Fibroblast of skin of right biceps (primary cell): ENCODE results near the gene CHAF1A.

ENCODE experiments used
- DNase-seq: peaks from one replicate; pipeline ENCODE4 v3.0.0-alpha.2; 2013

The CHAF1A gene

DNA sequence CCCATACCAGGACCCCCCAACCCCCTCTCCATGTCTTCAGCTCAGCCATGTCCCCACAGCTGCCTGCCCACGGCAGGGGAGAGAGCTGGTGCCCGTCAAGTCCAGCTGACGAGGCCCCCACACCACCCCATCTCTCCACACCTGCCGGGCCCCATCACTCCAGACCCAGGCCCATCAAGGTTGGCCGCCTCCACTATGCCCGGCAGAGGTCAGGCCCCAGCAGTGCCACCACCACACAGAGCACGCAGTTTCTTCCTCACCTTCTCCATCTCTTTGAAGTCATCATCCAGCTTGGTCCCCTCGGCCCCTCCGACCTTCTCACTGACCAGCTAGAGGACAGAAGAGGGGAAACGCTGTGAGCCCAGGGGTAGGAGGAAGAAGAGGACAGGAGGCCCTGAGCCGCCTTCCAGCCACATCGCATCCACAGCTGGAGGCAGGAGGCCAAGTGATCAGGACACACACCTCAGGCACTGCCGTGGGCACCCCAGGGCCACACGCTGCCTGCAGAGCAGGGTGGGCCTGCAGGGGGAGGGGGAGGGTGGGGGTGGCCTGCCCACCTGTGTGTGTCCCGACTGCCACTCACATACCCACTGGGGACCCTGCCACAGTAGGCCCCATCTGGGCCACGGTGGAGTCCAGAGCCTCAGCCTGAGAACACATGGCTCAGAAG lies 35.6 kb upstream of the CHAF1A start:
- DNase-seq = no peak

DNA sequence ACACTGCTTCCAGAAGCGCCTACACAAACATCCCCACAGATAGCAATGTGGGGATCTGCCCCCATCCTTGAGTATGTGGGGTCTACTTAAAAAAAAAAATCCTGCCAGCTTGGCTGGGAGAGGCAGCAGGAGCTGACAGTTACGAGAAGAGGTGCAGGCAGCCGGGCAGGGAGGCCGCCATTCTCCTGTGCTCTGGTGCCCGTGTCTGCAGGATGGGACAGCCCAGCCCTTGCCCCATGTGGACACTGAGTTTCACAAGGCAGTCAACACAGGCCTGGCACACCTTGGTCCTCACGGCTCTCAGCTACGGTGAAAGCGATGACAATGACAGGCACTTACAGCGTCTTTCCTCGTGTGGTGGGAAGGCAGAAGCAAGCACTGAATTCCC lies 35.1 kb upstream of the CHAF1A start:
- DNase-seq = no peak

DNA sequence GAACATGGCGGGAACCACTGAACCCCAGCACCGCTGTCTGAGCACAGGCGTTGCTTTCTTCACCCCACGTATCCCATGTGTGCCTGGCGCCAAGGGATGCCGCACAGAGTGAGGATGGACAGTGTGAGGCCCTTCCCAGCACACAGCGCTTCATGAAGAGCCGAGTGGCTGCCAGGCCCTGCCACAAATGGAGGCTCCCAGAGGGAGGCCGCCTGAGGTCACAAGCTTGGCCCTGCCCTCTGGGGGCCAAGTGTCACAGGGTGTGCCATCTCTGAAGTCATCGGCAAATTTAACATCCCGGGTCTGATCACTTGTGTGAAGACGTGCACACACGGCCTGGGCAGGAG lies 34.7 kb upstream of the CHAF1A start:
- no peak for DNase-seq

- no peak for DNase-seq
Measured at GRCh38 chr19:4368128-4368820, 34.2 kb upstream of the CHAF1A start.

GRCh38 chr19:4369109-4369887 lies 33.1 kb upstream of the CHAF1A start:
- no peak for DNase-seq

DNA sequence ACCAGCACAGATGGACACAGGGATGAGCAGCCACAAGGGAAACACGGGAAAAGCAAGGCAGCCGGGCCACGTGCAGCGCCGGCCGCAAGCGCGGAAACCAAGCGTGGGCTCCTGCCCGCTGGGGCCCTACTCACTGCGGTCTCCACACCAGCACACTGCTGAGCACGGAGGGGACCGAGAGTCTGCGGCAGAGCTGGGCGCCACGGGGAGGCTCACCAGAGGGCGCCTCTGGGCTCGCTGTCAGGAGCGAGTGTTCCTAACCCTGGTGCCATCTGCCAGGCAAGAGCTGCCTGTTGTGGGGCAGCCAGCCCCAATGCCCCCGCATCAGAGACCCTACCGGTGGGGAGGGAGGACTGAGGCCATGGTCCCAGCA lies 32.6 kb upstream of the CHAF1A start:
- DNase-seq = peak; percentile 41

DNA sequence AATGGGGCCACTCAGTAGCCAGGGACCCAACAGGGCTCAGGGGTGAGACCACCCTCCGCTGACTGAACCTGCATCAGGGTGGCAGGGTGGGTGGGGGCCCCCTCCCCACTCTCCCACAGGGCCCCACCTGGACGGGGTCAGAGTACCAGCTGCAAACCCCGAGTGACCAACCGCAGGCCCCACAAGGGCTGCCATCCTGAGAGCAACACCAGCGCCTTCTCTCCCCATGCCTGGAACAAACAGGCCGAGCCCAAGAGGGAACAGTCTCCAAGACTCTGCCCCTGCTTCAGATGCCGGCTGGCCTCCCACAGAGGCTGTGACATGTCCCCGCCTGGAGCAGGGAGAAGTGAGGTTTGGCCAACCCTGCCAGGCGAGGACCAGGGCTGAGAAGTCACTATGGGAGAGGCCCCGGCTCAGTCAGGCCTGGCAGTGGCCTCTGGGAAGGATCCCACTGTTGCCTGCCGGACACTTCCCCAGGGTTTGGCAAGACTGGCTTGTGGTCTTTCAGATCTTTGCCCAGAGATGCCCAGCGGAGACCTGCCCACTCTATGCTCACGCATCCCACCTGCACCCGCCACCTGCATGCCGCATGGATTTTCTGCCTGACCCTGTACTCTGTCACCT lies 31.9 kb upstream of the CHAF1A start:
- no peak for DNase-seq

DNA sequence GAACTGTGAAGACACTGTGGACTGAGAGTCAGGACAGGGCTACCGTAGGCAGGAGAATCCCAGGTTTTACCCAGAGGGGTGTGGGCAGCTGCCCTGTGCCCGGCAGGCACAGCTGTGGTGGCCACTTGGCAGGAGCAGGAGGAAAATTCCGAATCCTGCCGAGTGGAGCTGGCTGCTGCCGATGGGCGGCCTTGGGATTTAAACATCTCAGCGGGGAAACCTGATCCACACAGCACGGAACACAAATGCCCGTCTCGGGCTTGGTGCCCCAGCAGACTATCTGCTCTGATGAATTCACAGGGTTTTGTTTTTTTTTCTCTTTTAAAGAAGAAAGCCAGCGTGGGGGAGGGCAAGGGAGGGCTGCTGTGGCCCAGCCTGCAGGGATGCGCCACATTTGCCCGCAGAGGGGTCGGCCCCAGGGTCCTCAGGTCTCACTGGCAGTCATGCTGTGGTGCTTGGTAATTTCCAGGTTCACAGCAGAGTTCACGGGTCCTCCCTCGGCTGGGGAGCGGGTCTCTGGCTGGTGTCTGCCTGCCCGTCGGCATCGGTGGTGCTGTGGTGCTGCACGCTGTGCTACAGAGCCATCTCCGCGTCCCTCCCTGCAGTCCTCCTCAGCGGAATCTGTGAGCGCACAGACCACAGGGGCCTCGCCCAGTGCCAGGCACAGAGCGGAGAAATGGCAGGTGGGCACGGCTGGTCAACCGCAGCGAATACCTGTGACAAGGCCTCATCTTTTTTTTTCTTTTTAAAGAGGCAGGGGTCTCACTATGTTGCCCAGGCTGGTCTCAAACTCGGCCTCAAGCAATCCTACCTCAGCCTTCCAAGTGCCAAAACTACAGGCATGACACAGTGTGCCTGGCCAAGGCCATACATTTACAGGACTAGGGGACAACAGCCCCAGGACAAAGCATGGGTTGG lies 30.9 kb upstream of the CHAF1A start:
- DNase-seq = no peak

DNA sequence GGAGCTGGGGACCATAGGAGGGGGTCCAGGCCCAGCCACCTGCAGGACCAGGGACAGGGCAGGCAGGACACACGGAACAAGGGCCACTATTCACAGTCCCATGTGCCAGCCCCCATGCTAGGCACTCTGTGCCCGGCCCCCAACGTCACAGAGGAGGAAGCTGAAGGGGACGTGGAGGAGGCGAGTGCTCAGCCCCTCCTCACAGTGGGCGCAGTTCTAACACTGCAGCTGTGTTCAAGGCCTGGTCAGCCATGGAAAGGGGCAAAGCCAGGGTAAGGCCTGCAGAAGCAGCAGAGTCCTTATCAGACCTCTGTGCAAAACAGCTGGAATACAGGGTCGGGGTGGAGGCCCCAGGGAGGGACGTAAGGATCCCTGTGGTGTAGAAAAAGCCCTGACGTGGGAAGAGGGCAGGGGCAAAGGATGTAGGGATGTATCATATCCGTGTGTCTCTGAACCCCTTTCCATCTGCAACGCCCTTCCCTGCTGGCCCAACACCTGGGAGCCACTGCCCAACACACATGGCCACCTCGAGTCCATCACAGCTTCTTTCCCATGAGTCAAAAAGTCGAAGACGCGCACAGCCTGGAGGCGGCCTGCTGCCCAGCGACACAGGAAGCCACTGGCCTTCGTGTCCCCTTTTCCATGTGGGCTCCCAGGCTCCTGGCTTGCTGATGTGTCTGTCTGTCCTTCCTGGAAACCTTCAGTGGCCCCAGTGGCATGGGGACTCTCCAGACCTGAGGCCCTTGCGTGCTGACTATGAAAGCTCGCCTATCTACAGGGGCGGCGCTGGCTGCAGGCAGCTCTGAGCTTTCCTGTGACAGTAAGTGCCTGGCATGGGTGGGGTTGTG lies 30.1 kb upstream of the CHAF1A start:
- DNase-seq = no peak

DNA sequence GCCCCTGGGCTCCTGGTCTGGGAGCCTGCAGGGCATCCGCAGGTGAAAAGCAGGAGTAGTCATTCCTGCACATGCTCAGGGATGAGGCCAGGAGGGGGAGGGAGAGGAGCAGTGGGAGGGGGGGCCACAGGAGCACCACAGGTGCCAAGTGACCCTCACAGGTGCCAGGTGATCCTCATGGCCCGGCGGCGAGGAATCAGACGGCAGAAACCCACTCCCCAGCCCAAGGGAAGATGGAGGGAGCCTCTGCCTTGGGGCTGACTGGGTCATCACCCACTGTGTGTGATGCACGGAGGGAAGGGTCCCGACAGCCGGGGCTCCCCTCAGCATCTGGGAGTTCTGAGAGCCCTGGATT lies 29.4 kb upstream of the CHAF1A start:
- DNase-seq = no peak

GRCh38 chr19:4373601-4374497 lies 28.6 kb upstream of the CHAF1A start:
- DNase-seq = peak; percentile 62

GRCh38 chr19:4374498-4375163 lies 27.8 kb upstream of the CHAF1A start:
- peak; percentile 86 for DNase-seq

DNA sequence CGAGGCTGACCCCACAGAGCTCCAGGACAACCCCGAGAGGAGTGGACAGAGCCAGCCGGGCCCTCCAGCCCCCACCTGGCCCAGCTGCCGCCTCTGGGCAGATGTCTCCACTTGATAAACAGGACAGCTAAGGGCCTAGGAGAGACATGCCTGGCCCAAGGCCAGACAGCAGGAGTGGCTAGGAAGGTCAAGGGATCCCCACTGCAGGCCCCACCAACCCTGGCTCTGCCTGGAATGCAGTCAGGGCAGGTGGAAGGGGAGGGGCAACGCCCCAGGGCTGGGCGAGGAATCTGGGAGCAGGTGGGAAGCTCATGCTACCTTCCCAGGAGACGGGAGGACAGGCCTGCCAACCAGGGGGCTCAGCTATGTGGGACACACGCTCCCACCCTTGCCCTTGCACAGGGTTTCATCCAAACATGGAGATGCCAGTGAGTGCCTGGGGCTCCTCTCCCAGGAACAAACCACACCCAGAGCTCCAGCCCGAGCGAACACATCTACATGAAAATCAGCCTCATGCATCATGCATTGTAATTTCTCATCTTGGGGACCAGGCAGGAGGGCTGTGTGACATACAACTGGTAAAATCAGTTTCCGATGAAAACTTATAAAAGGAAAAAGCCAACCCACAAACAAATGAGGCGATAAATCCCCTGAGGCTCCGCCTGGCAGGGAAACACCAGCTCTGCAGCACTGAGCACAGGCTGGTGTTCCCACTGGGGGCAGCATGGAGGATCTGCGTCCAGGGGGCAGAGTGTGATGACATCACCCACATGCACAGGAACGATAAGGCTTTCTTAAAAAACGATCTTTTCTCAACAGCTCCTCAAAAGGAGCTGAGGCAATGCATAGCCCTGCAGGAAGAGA lies 27.0 kb upstream of the CHAF1A start:
- DNase-seq = peak; percentile 78

GRCh38 chr19:4376028-4376670 lies 26.3 kb upstream of the CHAF1A start:
- DNase-seq = no peak

DNA sequence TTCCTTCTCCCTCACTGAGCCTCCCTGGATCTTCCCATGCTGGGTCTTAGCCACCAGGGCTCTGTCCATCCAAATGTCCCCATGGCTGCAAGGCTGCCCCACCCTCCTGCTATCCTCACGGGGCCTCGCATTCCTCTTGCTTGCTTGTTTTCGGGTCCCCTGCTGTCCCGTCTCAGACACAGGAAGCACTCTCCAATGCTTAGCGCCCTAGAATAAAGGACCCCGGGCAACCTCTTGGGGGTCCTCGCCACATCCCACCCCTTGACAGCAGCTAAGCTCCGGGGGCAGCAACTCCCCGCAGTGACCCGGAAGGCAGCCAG lies 25.8 kb upstream of the CHAF1A start:
- no peak for DNase-seq

- DNase-seq = no peak
Measured at GRCh38 chr19:4376991-4377781, 25.3 kb upstream of the CHAF1A start.

DNA sequence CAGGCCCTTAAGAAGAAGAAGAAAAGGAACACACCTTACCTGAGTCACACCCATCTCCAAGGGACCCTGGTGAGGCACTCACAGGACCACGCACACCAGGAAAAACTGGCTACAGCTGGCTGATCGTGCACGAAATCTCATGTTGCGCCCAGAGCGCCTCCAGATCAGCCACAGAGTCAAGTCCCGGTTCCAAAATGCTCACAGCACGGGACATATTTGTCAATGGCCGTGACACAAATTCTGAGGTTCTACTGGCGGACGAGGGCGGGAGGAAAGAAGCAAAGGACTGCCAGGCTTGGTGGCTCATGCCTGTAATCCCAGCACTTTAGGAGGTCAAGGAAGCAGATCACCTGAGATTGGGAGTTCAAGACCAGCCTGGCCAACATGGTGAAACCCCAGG lies 23.6 kb upstream of the CHAF1A start:
- DNase-seq = no peak
